Measurements from ENCODE around the gene APCDD1L.

GRCh38 chr20:58433759-58434158 lies 81.4 kb downstream of the APCDD1L start:
- no peak for TF ChIP-seq EZH2 (IDR thresholded peaks at IDR 0.05; ENCODE audit: borderline replicate concordance, insufficient read depth, low read length, poor library complexity, severe bottlenecking)
- TF ChIP-seq CTCF (IDR thresholded peaks at IDR 0.05; ENCODE audit: poor library complexity, severe bottlenecking): no peak
- no peak for TF ChIP-seq POLR2AphosphoS5 (IDR thresholded peaks at IDR 0.05)
- no peak for TF ChIP-seq TAF1 (IDR thresholded peaks at IDR 0.05; ENCODE audit: low read depth)
- no peak for TF ChIP-seq RAD21 (conservative IDR thresholded peaks at IDR 0.05)
- TF ChIP-seq SMC3 (conservative IDR thresholded peaks at IDR 0.05; ENCODE audit: poor library complexity): no peak
- no peak for TF ChIP-seq REST (IDR thresholded peaks at IDR 0.05; ENCODE audit: borderline replicate concordance)

All from neural cell (in vitro differentiated cells).